ENCODE data around the gene TBC1D1. TPM values are rescaled to one million over a fixed set of nuclear protein-coding genes. Genes with fewer than 3 reads are reported as not detected.

Gene TBC1D1
- total and polyA plus RNA-seq, 2 donors (not counting 3 experiments of a cell fraction or from before 2014, with no cell fraction given), result 63.5 to 116 TPM

DNA sequence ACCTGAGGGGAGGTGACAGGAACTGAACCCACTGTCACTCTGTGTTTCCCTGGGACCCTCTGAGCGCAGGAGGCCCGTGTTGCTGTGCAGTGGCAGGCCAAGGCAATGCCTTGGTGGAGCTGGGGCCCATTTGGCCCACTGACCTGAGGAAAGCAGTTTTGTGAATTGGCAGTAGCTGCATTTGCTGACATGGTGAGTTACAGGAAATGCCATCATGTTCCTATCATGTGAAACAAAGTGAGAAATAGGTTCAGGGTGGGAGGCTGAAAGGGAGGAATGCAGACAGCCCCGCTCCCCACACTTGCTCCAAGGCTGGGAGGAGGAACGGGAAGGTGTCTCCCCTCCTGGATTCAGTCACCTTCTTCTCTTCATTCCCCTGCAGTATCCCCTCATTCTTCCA lies 215.4 kb downstream of the TBC1D1 start:
- Histone ChIP-seq H2AFZ (ENCODE audit: low read depth, low read length) (no peak overlapping the region), H3K27ac (ENCODE audit: insufficient read depth, low read depth, low read length) (no peak overlapping the region), H3K4me3 (replicated peaks in 1 of 3; ENCODE audit: insufficient read depth in 1 of 3, low read depth in 1 of 3, low read length in 3 of 3) (no peak overlapping the region), H3K9ac (replicated peaks; ENCODE audit: extremely low read depth, insufficient read depth, low read length) (no peak overlapping the region), H3K79me2 (ENCODE audit: control insufficient read depth, insufficient read depth, low read length) (no peaks in the 10 kb centered on the region), H3K27me3 (ENCODE audit: control insufficient read depth in 2 of 2, insufficient read depth in 2 of 2, low read length in 2 of 2) (no peaks in the 10 kb centered on the region), H3K9me3 (replicated peaks; ENCODE audit: control insufficient read depth, insufficient read depth, low read length) (no peaks in the 10 kb centered on the region), H3K4me2 (ENCODE audit: insufficient read depth, low read length) (no peak overlapping the region), H4K20me1 (replicated peaks; ENCODE audit: control insufficient read depth, extremely low read depth, insufficient read depth, low read length) (no peaks in the 10 kb centered on the region), H3K4me1 (ENCODE audit: control insufficient read depth, extremely low read depth, insufficient read depth, low read length) (peaks cover 6% of the 10 kb centered on the region), H3K9me1 (replicated peaks; ENCODE audit: control insufficient read depth, extremely low read depth, insufficient read depth, low read length) (no peaks in the 10 kb centered on the region), H3K36me3 (ENCODE audit: control insufficient read depth in 2 of 2, extremely low read depth in 1 of 2, insufficient read depth in 2 of 2, low read length in 2 of 2) (peaks cover 0 to 2% of the 10 kb centered on the region in 2 experiments)
- TF ChIP-seq POLR2A (IDR thresholded peaks at IDR 0.05; ENCODE audit: low read depth, low read length) (no peak), EZH2 (IDR thresholded peaks at IDR 0.05; ENCODE audit: borderline replicate concordance, low read depth, low read length, severe bottlenecking) (no peak), POLR2AphosphoS5 (IDR thresholded peaks at IDR 0.05; ENCODE audit: insufficient read depth, low read depth, low read length) (no peak), JUN (IDR thresholded peaks at IDR 0.05; ENCODE audit: borderline replicate concordance, insufficient read depth, insufficient read length, low read depth) (no peak), MYC (IDR thresholded peaks at IDR 0.05; ENCODE audit: low read depth, low read length) (no peak), FOS (IDR thresholded peaks at IDR 0.05; ENCODE audit: borderline replicate concordance, insufficient read depth, low read length) (no peak), GATA2 (IDR thresholded peaks at IDR 0.05; ENCODE audit: insufficient read depth, insufficient read length, low read depth, low read length) (no peak)
- TF ChIP-seq, protein P1, sequence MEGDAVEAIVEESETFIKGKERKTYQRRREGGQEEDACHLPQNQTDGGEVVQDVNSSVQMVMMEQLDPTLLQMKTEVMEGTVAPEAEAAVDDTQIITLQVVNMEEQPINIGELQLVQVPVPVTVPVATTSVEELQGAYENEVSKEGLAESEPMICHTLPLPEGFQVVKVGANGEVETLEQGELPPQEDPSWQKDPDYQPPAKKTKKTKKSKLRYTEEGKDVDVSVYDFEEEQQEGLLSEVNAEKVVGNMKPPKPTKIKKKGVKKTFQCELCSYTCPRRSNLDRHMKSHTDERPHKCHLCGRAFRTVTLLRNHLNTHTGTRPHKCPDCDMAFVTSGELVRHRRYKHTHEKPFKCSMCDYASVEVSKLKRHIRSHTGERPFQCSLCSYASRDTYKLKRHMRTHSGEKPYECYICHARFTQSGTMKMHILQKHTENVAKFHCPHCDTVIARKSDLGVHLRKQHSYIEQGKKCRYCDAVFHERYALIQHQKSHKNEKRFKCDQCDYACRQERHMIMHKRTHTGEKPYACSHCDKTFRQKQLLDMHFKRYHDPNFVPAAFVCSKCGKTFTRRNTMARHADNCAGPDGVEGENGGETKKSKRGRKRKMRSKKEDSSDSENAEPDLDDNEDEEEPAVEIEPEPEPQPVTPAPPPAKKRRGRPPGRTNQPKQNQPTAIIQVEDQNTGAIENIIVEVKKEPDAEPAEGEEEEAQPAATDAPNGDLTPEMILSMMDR (IDR thresholded peaks at IDR 0.05; ENCODE audit: extremely low read depth in 1 of 2, insufficient read depth in 1 of 2, low read depth in 1 of 2, low read length in 2 of 2), result no peak
- TF ChIP-seq, protein P2, sequence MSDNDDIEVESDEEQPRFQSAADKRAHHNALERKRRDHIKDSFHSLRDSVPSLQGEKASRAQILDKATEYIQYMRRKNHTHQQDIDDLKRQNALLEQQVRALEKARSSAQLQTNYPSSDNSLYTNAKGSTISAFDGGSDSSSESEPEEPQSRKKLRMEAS (IDR thresholded peaks at IDR 0.05; ENCODE audit: insufficient read depth, insufficient read length), result no peak
- peak; percentile 40 for FAIRE-seq
- no TSS peak for BruUV-seq (replicated peaks)
- POLR2A ChIA-PET, result no interaction called here
- intact Hi-C loops (cut with micrococcal nuclease), result no loop called here
- CTCF ChIA-PET, result interaction anchor here (1.3 to 1.5 kb wide), 3 partner anchors 9 to 37 kb away, joined by 3 to 5 read pairs (median 3); no protein-coding TSS in a partner anchor
- dilution Hi-C loops (cut with MboI; ENCODE audit: extremely low pct_ligation_motif_present, low sequenced_read_pairs), result no loop called here
- peak; percentile 55 for DNase-seq (ENCODE audit: low read depth, low spot score)

All from endothelial cell of umbilical vein (primary cell).